ENCODE measurements around the gene NF1.

NF1 gene

GRCh38 chr17:31398381-31399311 lies 303.9 kb downstream of the NF1 start:
- DNase-seq = no peak

GRCh38 chr17:31400481-31400950 lies 305.7 kb downstream of the NF1 start:
- DNase-seq = no peak
- Mint-ChIP-seq H3K4me1 (no peaks in the 10 kb centered on the region), H3K9me3 (no peaks in the 10 kb centered on the region), H3K27ac (no peak overlapping the region), H3K4me3 (no peak overlapping the region), H3K36me3 (no peaks in the 10 kb centered on the region), H3K27me3 (peaks cover 39% of the 10 kb centered on the region)
- CTCF ChIA-PET = no interaction called here

More at GRCh38 chr17:31398381-31399311, 303.9 kb downstream of the NF1 start:
- no peaks in the 10 kb centered on the region for H3K36me3 Mint-ChIP-seq
- no peaks in the 10 kb centered on the region for H3K4me1 Mint-ChIP-seq
- H3K9me3 Mint-ChIP-seq = no peaks in the 10 kb centered on the region
- CTCF ChIA-PET = interaction anchor here (0.6 kb wide), 1 partner anchor 9 kb away, joined by 3 read pairs; no protein-coding TSS in a partner anchor
- peaks cover 46% of the 10 kb centered on the region for H3K27me3 Mint-ChIP-seq
- H3K27ac Mint-ChIP-seq = no peak overlapping the region
- no peak overlapping the region for H3K4me3 Mint-ChIP-seq

GRCh38 chr17:31401456-31402254 lies 306.9 kb downstream of the NF1 start:
- DNase-seq = no peak
- H3K27ac Mint-ChIP-seq = no peak overlapping the region
- no peaks in the 10 kb centered on the region for H3K4me1 Mint-ChIP-seq
- no peaks in the 10 kb centered on the region for H3K36me3 Mint-ChIP-seq
- CTCF ChIA-PET = no interaction called here
- H3K4me3 Mint-ChIP-seq = no peak overlapping the region
- no peaks in the 10 kb centered on the region for H3K9me3 Mint-ChIP-seq
- peaks cover 30% of the 10 kb centered on the region for H3K27me3 Mint-ChIP-seq

- no peaks in the 10 kb centered on the region for H3K36me3 Mint-ChIP-seq
- peaks cover 17% of the 10 kb centered on the region for H3K27me3 Mint-ChIP-seq
- H3K27ac Mint-ChIP-seq = no peak overlapping the region
- H3K4me1 Mint-ChIP-seq = no peaks in the 10 kb centered on the region
- H3K9me3 Mint-ChIP-seq = no peaks in the 10 kb centered on the region
- CTCF ChIA-PET = interaction anchor here (1.4 kb wide), 1 partner anchor 439 kb away, joined by 3 read pairs; no protein-coding TSS in a partner anchor
- no peak overlapping the region for H3K4me3 Mint-ChIP-seq
- no peak for DNase-seq
Measured at GRCh38 chr17:31404028-31404949, 309.5 kb downstream of the NF1 start.

GRCh38 chr17:31405890-31406371 lies 311.2 kb downstream of the NF1 start:
- Mint-ChIP-seq H3K36me3 (no peaks in the 10 kb centered on the region), H3K27me3 (peaks cover 15% of the 10 kb centered on the region), H3K27ac (no peak overlapping the region), H3K9me3 (no peaks in the 10 kb centered on the region), H3K4me3 (no peak overlapping the region), H3K4me1 (no peaks in the 10 kb centered on the region)
- CTCF ChIA-PET = interaction anchor here (1.4 kb wide), 1 partner anchor 437 kb away, joined by 3 read pairs; no protein-coding TSS in a partner anchor
- no peak for DNase-seq

GRCh38 chr17:31408586-31408985 lies 313.8 kb downstream of the NF1 start:
- CTCF ChIA-PET = no interaction called here
- no peak for DNase-seq
- no peak overlapping the region for H3K27ac Mint-ChIP-seq
- no peaks in the 10 kb centered on the region for H3K36me3 Mint-ChIP-seq
- peaks cover 21% of the 10 kb centered on the region for H3K27me3 Mint-ChIP-seq
- H3K4me1 Mint-ChIP-seq = no peaks in the 10 kb centered on the region
- no peaks in the 10 kb centered on the region for H3K9me3 Mint-ChIP-seq
- H3K4me3 Mint-ChIP-seq = no peak overlapping the region

GRCh38 chr17:31411707-31412285 lies 317.0 kb downstream of the NF1 start:
- no peak for DNase-seq
- Mint-ChIP-seq H3K9me3 (no peaks in the 10 kb centered on the region), H3K27me3 (peaks cover 15% of the 10 kb centered on the region), H3K4me1 (no peaks in the 10 kb centered on the region), H3K36me3 (no peaks in the 10 kb centered on the region), H3K4me3 (no peak overlapping the region), H3K27ac (no peak overlapping the region)
- CTCF ChIA-PET = no interaction called here

GRCh38 chr17:31412511-31412910 lies 317.7 kb downstream of the NF1 start:
- no peaks in the 10 kb centered on the region for H3K4me1 Mint-ChIP-seq

GRCh38 chr17:31413081-31413799 lies 318.5 kb downstream of the NF1 start:
- Mint-ChIP-seq H3K4me3 (no peak overlapping the region), H3K36me3 (no peaks in the 10 kb centered on the region), H3K27ac (no peak overlapping the region), H3K4me1 (no peaks in the 10 kb centered on the region), H3K27me3 (peaks cover 15% of the 10 kb centered on the region), H3K9me3 (no peaks in the 10 kb centered on the region)
- no peak for DNase-seq
- CTCF ChIA-PET = interaction anchor here (1.3 kb wide), 1 partner anchor 24 kb away, joined by 5 read pairs; no protein-coding TSS in a partner anchor

More at GRCh38 chr17:31412511-31412910, 317.7 kb downstream of the NF1 start:
- H3K36me3 Mint-ChIP-seq = no peaks in the 10 kb centered on the region
- no peaks in the 10 kb centered on the region for H3K9me3 Mint-ChIP-seq
- DNase-seq = no peak
- CTCF ChIA-PET = no interaction called here
- H3K4me3 Mint-ChIP-seq = no peak overlapping the region
- no peak overlapping the region for H3K27ac Mint-ChIP-seq
- H3K27me3 Mint-ChIP-seq = peaks cover 15% of the 10 kb centered on the region

GRCh38 chr17:31413874-31414549 lies 319.2 kb downstream of the NF1 start:
- no peaks in the 10 kb centered on the region for H3K9me3 Mint-ChIP-seq
- no peak for DNase-seq
- CTCF ChIA-PET = interaction anchor here (1.3 kb wide), 1 partner anchor 23 kb away, joined by 5 read pairs; no protein-coding TSS in a partner anchor
- no peaks in the 10 kb centered on the region for H3K4me1 Mint-ChIP-seq
- no peak overlapping the region for H3K27ac Mint-ChIP-seq
- no peak overlapping the region for H3K4me3 Mint-ChIP-seq
- H3K36me3 Mint-ChIP-seq = no peaks in the 10 kb centered on the region
- H3K27me3 Mint-ChIP-seq = peaks cover 9% of the 10 kb centered on the region

GRCh38 chr17:31414550-31414918 lies 319.8 kb downstream of the NF1 start:
- no peaks in the 10 kb centered on the region for H3K9me3 Mint-ChIP-seq
- peaks cover 9% of the 10 kb centered on the region for H3K27me3 Mint-ChIP-seq
- H3K27ac Mint-ChIP-seq = no peak overlapping the region
- DNase-seq = no peak
- H3K4me3 Mint-ChIP-seq = no peak overlapping the region
- CTCF ChIA-PET = interaction anchor here (1.3 kb wide), 1 partner anchor 23 kb away, joined by 5 read pairs; no protein-coding TSS in a partner anchor
- H3K36me3 Mint-ChIP-seq = no peaks in the 10 kb centered on the region
- no peaks in the 10 kb centered on the region for H3K4me1 Mint-ChIP-seq

- no peaks in the 10 kb centered on the region for H3K4me1 Mint-ChIP-seq
- no peaks in the 10 kb centered on the region for H3K9me3 Mint-ChIP-seq
- CTCF ChIA-PET = no interaction called here
- no peak for DNase-seq
- H3K27ac Mint-ChIP-seq = no peak overlapping the region
- no peak overlapping the region for H3K4me3 Mint-ChIP-seq
- H3K27me3 Mint-ChIP-seq = peaks cover 6% of the 10 kb centered on the region
- no peaks in the 10 kb centered on the region for H3K36me3 Mint-ChIP-seq
Measured at GRCh38 chr17:31415004-31415454, 320.3 kb downstream of the NF1 start.
